H1 (cell line): Measurements from ENCODE around the gene CCNC.
A peak's percentile ranks its signal among the peaks of the same experiment; 100 is the strongest.

ENCODE experiments used
- CTCF ChIP-seq, 3 experiments: IDR thresholded peaks; 1 replicate in 2 of 3; 2 replicates in 1 of 3; pipeline versions ENCODE4 v1.5.1 to v1.6.1; 2011; ENCODE audit warnings: low read length in 3 of 3, mild to moderate bottlenecking in 3 of 3, inconsistent platforms in 2 of 3, low read depth in 1 of 3, moderate library complexity in 1 of 3; ENCODE audit not compliant: insufficient read depth in 1 of 3; ENCODE audit errors: control extremely low read depth in 1 of 3
- E2F6 ChIP-seq: IDR thresholded peaks from 2 replicates; pipeline ENCODE4 v1.6.1; 2012; ENCODE audit warnings: inconsistent platforms
- EP300 ChIP-seq, 2 experiments: IDR thresholded peaks; 1 replicate in 1 of 2; 2 replicates in 1 of 2; pipeline ENCODE4 v1.6.1; 2011 to 2012; ENCODE audit warnings: low read depth in 2 of 2, low read length in 2 of 2, mild to moderate bottlenecking in 2 of 2, borderline replicate concordance in 1 of 2, inconsistent platforms in 1 of 2, moderate library complexity in 1 of 2
- EZH2 ChIP-seq: fragments of 200-600 bp; sonication (generic); IDR thresholded peaks from 2 replicates; pipeline ENCODE4 v1.7.1; 2012; ENCODE audit warnings: low read depth, mild to moderate bottlenecking, moderate library complexity, low read length, inconsistent platforms; ENCODE audit not compliant: severe bottlenecking
- MAFK ChIP-seq: IDR thresholded peaks from 2 replicates; pipeline ENCODE4 v1.6.1; 2012; ENCODE audit warnings: low read depth, mild to moderate bottlenecking, improper control_type of control experiment, low read length
- MAX ChIP-seq: IDR thresholded peaks from 2 replicates; pipeline ENCODE4 v1.6.1; 2012; ENCODE audit warnings: inconsistent platforms
- RFX5 ChIP-seq: IDR thresholded peaks from 2 replicates; pipeline ENCODE4 v1.6.1; 2011; ENCODE audit warnings: low read depth, low read length, improper control_type of control experiment, borderline replicate concordance
- SP1 ChIP-seq: IDR thresholded peaks from 2 replicates; pipeline ENCODE4 v1.6.1; 2011; ENCODE audit warnings: low read depth, low read length
- USF2 ChIP-seq: IDR thresholded peaks from 2 replicates; pipeline ENCODE4 v1.6.1; 2011; ENCODE audit warnings: low read length, improper control_type of control experiment

- no peak for TF ChIP-seq RFX5
- no peak for TF ChIP-seq E2F6
- TF ChIP-seq EP300 (IDR thresholded peaks at IDR 0.05; ENCODE audit: borderline replicate concordance in 1 of 2, low read depth in 2 of 2, low read length in 2 of 2): no peak
- no peak for TF ChIP-seq USF2
- no peak for TF ChIP-seq EZH2
- TF ChIP-seq CTCF (IDR thresholded peaks at IDR 0.05; ENCODE audit: control extremely low read depth in 1 of 3, insufficient read depth in 1 of 3, low read depth in 1 of 3, low read length in 3 of 3): peak; percentile 74 to 79 (median 78)
- TF ChIP-seq SP1: no peak
- no peak for TF ChIP-seq MAFK
- TF ChIP-seq MAX: peak; percentile 40; the same call in 1 of the 2 replicates
Observed at GRCh38 chr6:99520855-99521632, 47.4 kb downstream of the CCNC start.
